Stimulated activated CD4-positive, alpha-beta T cell treated with anti-CD3 and anti-CD28 coated beads, TNF-alpha, amount 100 ng/mL, for 1 hour (primary cell): ENCODE data around the gene NHLRC1.
"Not testable (repeated sequence)": the region's sequence is repeated elsewhere in the genome, so short reads cannot be mapped to it uniquely, and the experiment has no call there.

Source experiments
- DNase-seq, 3 donors: peaks; one replicate each; pipeline ENCODE4 v3.0.0-alpha.2; 2020; ENCODE audit warnings: low read depth in 3 of 3, low spot score in 1 of 3

Gene NHLRC1

DNA sequence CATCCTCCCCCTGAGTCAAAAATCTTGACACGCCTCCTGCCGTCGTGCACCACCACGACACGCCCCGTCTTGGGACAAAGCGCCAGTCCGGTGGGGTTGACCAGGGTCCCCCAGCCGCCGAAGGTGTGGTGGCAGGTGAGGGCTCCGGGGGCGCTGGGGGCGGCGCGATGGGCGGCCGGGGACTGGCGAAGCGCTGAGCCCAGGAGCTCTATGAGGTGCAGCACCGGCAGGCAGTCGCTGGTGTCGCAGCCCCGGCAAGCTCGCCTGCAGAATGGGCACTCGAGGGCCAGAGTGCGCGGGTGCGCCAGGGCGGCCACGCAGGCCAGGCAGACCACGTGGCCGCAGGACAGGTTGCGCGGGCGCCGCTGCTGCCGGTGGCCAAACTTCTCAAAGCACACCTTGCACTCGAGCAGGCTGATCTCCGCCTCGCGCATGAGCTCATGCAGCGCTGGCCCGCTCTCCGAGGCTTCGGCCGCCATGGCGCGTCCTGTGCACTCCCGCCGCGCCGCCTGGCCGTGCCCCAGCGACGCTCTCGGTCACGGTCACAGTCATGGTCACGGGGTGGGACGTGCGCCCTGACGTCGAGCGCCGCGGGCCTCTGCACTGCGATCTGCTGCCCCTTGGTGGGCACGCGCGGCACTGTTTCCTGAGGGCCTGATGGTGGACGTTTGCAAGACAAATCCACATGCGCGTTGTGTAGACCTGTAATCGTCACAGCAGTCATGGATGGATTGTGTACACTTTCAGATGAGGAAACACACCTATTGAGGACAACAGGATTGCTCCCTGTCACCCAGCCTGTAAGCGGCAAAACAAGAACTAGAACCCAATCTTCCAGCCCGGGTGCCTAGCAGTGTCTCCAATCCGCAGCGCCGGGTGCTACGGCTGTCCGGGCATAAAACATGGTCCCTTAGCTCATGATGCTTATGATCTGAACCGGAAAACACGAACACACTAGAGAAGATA, at the start of gene NHLRC1:
Gene NHLRC1, minus strand, starts transcription at position 550 of the 966 bp plus-strand sequence. Its CDS starts 71 bp downstream, at position 479.
- DNase-seq = peak; percentile 20 to 60 (median 21)

DNA sequence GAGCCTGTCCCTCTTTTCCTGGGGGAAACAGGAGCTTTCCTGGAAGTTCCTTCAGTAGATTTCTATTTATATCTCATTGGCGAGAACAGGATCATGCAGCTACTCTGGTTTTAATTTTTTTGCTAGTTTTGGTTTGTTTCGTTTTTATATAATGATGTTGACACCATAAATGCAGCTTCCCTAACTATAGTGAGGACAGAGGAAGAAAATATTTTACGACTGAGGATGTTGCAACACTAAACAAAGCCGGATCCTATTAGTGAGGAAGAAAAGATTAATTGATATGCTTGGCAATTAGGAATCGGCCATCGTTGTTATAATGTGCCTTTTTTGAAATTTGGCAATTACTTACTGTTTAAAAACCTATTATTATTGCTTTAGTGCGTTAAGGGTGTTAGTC, 49.4 kb upstream of the NHLRC1 start:
- no peak for DNase-seq

DNA sequence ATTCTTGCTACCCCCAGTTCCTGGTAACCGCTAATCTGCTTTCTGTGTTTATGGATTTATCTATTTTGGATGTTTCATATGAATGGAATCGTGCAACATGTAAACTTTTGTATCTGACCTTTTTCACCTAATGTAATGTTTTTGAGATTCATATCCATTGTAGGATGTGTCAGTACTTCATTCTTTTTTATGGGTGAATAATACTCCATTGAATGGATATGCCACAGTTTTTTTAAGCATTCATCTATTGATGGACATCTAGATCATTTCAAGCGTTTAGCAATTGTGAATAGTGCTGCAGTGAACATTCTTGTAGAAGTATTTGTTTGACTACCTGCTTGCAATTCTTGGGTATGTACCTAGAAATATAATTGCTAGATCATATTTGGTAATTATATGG, 45.8 kb upstream of the NHLRC1 start:
- no peak for DNase-seq

DNA sequence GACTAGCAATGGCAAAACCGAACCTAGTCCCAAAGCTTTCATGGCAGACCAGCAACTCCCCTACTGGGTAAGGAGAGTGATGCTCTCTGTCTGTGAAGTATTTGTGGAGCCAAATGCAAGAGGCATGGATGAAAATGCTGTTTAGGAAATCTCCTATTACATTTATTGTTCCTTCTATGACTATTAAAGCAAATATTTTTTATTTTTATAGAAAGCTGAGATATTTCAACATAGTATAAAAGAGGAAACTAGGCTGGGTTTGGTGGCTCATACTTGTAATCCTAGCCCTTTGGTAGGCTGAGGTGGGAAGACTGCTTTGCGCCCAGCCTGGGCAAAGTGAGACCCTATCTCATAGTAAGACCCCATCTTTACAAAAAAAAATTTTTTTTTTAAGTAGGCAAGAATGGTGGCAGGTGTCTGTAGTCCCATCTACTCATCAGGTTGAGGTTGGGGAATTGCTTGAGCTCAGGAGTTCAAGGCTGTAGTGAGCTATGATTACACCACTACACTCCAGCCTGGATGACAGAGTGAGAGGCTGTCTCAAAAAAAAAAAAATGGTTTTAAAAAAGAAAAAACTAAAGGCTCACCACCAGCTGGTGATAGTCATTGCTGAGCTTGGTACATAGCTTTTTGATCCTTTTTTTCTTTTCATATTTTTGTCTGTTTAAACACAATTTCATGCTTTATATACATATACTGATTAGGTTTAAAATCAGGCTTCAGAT, 44.0 kb upstream of the NHLRC1 start:
- no peak for DNase-seq

DNA sequence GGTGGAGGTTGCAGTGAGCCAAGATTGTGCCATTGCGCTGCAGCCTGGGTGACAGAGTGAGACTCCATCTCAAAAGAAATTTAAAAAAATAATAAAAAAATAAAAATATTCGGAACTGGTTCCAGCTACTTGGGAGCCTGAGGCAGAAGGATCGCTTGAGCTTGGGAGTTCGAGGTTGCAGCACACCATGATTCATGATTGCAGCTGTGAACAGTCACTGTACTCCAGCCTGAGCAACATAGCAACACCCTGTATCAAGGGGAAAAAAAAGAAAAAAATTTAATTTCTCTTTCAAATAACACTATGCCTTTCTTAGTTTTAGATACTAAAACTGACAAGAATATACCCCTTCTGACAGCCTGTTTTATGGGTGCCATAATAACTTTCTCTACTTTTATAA, 43.3 kb upstream of the NHLRC1 start:
- no peak for DNase-seq

DNA sequence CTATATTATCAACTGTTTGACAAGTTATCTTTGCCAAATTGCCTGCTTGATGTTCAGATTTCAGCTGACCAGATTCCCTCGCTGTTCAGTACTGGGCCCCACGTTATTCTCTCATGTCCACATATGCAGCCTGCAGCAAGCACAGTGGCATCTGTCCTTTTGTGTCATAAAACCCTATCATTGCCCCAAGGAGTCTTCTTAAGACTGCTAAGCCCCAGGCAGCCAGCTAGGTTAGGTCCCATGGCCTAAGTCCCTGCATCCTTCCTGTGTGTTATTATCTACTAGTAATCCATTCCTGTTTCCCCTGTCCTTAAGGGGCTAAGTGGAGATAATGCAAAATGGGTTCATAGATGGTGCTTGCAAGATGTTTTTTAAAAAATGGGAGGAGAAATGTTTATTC, 39.9 kb upstream of the NHLRC1 start:
- DNase-seq = no peak

DNA sequence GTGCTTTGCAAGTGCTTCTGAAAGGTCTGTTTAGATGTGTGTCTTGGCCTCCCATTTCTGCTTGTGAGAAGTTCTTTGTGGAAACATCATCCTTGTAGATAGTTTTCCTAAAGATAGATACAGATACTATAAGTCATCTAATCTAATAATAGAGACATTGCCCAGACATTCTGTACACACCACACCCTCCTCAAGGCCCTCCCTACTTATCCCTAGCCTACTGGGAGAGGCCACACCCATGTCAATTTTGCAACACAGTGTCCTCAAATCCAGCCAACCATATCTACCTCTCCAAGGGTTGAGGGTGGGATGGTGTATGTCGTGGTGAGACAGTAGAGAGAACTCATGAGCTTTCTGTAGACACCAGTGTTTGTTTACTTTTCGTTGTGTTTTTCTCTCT, 39.0 kb upstream of the NHLRC1 start:
- no peak for DNase-seq

DNA sequence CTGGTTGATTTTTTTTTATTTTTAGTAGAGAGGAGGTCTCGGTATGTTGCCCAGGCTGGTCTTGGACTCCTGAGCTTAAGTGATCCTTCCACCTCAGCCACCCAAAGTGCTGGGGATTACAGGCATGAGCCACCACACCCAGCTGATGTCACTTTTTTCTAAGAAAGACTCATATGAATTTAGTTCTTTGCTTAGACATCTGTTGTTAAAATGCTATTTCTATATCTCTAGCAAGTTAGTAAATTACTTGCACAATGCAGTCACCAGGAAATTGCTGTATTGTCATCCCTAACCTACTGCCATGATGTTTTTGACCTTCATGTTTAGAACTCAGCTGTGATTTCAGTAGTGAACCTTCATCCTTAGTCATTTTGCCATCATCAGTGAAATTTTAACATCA, 38.4 kb upstream of the NHLRC1 start:
- no peak for DNase-seq

DNA sequence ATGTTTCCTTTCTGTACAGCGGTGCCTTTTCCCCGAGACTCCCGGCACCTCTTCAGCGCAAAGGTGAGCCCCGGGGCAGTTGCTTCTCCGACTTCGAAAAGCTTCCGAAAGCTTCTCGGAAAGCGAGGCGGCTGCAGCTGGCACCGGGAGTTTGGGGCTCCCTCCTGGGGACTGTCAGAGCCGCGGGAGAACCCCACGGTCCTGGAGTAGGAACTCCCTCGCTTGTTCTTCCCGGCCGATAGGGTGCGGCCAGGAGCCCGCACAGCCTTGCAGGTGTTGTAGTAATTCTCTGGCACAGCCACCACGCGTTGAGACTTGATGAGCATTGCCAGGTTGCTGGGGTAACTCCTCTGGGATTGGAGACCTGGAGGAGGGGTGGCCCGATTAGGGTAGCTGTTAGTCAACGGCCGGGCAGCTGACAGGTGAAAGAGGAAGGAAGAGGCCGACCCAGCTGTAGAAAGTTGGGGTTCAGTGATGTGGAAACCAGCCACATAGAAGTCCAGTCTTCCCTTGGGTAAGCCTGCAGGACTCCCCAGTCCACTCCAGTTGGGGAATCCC, 33.5 kb upstream of the NHLRC1 start:
- DNase-seq = peak in 2 of 3 donors; percentile 5 to 27

DNA sequence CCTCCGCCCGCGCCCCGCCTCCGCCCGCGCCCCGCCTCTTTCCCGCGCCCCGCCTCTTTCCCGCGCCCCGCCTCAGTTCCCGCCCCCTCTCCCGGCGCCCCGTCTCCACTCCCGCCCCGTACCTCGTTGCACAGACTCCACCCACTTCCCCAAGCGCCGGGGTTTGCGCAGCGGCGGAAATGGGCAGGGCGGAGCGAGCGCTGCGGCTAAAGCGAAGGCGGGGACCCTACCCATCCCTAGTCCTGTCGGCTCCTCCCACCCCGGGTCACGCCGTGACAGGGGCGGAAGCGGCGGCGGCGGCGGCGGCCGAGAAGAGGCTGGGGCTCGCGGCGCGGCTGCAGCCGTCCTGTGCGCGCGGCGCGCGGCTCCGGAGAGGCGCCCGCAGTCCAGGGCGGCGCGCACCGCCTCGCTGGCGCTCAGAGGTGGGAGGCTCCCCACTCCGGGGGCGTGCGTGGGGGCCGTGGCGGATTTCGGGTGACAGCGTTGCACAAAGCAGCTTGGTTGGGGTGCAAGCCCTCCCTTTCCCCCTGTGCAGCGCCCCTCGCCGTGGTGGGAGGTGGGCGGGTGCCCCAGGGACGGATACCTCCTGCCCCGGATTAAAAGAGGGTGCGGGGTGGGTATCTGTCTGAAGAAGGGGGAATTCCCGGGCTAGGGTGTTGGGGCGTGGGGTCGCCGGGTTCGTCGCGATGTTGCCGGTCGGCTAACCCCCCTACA, 32.8 kb upstream of the NHLRC1 start, which contains the start of gene KDM1B:
Gene KDM1B, plus strand, starts transcription at position 273 of the 714 bp plus-strand sequence. CDS start 4,474 bp downstream, outside the sequence.
- peak; percentile 93 to 99 (median 97) for DNase-seq

DNA sequence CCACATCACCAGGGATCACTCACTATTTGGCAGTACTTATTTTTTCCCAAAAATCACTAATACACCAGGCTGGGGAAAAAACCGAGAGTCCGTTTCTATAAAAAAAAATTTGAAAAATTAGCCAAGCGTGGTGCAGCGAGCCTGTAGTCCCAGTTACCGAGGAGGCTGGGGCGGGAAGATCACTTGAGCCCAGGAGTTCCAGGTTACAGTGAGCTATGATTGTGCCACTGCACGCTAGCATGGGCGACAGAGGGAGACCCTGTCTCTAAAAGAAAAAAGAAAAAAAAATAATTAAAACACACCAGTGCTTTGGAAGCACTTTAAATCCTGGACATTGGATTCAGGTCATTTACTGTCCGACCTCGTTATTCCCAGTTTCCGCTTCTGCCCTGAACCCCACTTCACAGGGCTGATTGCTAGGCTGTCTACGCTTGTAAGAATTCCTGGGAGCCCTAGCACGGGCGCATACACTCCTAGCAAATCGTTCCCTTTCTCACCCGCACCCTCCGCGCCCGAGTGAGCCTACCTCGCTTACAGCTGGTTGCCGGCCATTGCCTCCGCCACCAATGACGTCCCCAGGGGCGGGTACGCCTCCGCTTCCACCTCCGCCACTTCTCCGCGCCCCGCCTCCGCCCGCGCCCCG, 32.2 kb upstream of the NHLRC1 start, which contains the start of gene TPMT:
Gene TPMT, minus strand, starts transcription at position 571 of the 643 bp plus-strand sequence. CDS start 5,950 bp downstream, outside the sequence.
- DNase-seq = no peak

DNA sequence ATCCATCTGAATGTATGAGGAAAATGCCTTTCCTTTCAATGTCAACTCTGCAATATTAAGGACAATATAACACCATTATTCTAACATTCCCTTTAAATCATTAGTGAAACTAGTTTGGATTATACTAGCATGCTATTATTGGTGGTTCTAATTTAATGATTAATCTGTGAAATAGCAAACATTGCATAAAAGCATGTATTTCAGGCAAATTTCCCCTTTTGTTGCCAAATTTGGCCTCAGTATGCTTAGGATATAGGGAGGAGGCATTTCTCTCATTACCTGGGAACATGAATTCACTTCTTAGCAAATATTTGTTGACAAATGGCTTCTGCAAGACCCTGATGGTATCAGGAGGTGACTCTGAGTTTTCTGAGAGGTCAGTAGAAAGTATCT, 30.8 kb upstream of the NHLRC1 start:
- DNase-seq = no peak

DNA sequence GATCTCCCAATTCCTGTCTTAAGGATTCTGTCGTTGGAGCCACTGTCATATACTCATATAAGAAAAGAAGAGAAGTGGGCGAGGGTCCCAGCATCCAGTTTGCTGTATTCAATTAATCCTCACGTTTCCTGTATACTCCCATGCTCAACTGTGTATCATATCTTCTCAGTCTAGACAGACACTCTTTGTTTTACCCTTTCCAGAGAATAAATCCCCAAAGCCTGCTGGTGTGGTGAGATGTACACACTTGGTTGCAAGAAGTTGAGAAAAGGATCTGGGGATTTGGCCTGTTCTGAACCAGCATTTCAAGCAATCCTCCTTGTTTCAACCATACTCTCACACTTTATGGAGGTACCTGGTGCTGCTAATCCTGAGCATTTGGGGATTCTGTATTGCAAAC, 29.3 kb upstream of the NHLRC1 start:
- DNase-seq = no peak

DNA sequence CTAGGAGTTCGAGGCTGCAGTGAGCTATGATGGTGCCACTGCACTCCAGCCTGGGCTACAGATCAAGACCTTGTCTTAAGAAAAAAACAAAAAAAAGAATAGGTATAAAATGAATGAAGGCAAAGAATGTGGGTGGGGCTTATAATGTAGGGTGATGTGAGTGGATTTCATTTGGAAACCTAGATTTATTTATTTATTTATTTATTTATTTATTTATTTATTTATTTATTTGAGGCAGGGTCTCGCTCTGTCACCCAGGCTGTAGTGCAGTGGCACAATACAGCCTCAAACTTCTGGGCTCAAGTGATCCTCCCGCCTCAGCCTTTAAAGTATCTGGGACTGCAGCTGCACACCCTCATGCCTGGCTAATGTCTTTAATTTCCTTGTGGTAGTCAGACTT, 28.9 kb upstream of the NHLRC1 start:
- DNase-seq = not testable (repeated sequence)

DNA sequence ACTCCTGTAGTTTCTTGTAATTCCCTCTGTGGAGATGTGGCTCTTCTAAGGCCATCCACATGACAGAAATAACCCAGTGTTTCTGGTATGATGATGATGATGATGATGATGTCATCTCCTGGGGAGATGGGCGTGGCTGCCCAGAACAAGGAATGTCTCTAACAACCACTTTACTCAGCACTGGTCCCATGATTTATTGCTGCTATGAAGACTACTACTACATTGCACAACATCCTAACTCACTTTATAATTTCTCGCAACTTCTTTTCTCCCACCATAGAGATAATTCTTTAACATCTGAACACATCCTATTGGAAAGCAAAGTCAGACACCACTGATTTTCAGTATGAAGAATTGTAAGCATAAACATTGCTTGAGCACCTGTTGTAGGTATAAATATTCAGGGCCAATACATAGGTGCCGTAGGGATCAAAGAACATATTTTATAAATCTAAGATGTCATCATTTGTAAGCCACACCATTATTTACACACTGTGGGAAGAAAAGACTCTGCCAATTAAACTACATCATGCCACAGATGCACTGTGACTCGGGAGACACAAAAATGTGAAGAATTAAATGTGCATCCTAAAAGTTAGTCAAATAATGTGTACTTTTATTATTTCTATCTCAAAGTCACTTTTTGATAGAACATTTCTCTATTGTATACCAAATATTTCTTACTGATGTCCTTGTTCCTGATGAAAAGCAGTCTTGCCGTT, 26.0 kb upstream of the NHLRC1 start:
- DNase-seq = no peak

DNA sequence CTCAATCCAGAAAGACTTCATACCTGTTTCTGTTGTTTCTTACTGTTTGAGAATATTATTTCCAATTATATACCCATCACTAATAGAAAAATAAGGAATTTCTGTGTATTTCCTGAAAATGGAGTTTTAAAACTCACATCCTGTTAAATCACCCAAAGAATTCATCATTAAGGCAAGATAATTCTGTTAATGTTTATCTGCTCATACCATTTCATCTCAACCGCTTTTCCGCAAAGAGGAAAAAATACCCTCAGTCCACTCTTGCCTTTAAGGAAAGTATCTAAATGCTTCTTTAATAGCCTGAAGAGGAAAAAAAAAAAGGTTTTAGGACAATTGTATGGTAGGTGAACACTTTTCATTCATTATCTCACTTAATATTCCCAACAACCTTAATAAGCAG, 25.1 kb upstream of the NHLRC1 start:
- DNase-seq = no peak

DNA sequence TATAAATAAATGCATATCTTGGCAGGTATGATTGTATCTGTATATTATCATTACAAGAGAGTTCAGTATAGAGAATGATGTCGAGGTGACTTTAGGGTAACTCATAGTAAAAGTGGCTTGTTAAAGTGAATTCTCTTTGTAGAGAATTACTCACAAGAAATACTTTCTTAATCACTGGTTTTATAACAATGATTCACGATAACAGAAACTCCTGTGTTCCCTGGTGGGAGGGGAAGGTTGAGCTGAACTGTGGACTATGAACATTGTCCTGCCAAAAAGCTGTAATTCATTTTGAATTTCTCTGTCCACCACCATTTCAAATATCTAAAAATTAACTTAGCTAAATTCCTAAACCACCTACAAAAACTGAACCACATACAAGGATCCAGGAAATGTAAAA, 24.7 kb upstream of the NHLRC1 start:
- no peak for DNase-seq

DNA sequence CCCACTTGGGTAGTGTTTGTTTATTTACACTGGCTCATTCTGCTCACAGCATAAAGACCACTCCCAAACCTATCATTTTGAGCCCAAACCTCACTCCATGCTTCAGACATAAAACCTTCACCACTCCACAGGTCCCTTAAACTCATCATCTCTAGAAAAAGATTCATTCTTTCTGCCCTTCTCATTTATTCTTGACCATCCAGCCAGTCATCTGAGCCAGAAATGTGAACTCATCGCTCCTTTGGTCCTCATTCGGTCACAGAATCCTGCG, 20.0 kb upstream of the NHLRC1 start:
- DNase-seq = no peak

DNA sequence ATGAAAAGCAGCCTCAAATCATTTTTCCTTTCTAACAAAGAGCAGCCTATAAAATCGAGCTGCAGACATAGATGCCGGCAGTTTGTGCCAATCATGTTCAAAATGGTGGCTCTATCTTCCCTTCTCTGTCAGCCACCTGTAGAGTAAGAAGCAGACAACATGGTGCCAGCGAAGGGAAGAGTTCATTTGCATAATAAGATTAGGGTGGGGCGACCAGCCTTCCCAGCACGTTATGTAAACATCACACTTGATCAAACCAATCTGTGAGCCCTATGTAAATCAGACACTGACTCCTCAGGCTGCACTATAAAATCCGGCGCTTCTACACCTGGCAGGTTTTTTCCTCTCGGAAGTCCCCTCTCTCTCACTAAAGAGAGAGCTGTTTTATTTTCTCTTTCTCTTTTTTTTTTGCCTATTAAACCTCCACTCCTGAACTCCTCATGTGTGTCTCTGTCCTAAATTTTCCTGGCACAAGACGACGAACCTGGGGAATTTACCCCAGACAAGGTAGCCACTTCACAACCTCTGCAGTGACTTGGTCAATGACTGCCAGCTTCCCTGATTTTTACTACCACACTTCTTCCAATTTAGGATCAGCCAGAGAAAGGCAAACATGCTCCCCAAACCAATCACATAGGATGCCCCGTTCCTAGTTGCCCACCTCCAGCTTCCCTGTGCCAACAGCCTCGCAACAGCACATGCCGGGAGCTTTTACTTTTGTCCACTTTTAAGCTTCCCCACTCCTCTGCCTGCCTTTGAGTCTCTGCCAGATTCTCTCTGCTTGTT, 19.5 kb upstream of the NHLRC1 start:
- no peak for DNase-seq
